Measurements from ENCODE around the gene TFB1M.

DNA sequence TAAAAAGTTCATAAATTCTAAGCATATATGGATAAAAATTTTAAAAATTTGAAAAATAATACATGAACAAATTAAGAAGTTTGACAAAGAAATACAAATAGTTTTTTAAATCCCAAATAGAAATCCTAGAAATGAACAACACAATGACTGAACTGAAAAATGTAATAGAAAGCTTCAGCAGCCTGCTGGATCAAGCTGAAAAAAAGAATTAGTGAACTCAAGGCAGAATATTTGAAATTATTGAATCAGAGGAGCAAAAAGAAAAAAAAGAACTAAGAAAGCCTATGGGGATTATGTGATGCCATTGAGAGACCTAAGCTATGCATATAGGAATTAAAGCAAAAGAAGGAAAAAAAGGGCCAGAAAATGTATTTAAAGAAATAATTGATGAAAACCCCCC lies 39.9 kb upstream of the TFB1M start:
- TF ChIP-seq POLR2A (IDR thresholded peaks at IDR 0.05), result no peak
- TF ChIP-seq, protein P1, sequence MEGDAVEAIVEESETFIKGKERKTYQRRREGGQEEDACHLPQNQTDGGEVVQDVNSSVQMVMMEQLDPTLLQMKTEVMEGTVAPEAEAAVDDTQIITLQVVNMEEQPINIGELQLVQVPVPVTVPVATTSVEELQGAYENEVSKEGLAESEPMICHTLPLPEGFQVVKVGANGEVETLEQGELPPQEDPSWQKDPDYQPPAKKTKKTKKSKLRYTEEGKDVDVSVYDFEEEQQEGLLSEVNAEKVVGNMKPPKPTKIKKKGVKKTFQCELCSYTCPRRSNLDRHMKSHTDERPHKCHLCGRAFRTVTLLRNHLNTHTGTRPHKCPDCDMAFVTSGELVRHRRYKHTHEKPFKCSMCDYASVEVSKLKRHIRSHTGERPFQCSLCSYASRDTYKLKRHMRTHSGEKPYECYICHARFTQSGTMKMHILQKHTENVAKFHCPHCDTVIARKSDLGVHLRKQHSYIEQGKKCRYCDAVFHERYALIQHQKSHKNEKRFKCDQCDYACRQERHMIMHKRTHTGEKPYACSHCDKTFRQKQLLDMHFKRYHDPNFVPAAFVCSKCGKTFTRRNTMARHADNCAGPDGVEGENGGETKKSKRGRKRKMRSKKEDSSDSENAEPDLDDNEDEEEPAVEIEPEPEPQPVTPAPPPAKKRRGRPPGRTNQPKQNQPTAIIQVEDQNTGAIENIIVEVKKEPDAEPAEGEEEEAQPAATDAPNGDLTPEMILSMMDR (IDR thresholded peaks at IDR 0.05), result no peak

Data from right lobe of liver (tissue), 4 donors.